Dendritic cell treated with granulocyte-macrophage colony-stimulating factor and Interleukin-4, amounts not matched to agents 40 ng/mL and 50 ng/mL, for 4 days (primary cell): ENCODE data around the gene HIF1AN.

Experiments used
- H3K27ac Mint-ChIP-seq: one replicate; pipeline ENCODE4 v1.8.0; 2022; ENCODE audit warnings: mild to moderate bottlenecking, mixed read lengths
- H3K27me3 Mint-ChIP-seq: one replicate; pipeline ENCODE4 v1.8.0; 2022; ENCODE audit warnings: mild to moderate bottlenecking, mixed read lengths
- H3K36me3 Mint-ChIP-seq: one replicate; pipeline ENCODE4 v1.8.0; 2022; ENCODE audit warnings: low read depth, mixed read lengths
- H3K4me1 Mint-ChIP-seq: one replicate; pipeline ENCODE4 v1.8.0; 2022; ENCODE audit warnings: low read depth, mixed read lengths
- H3K4me3 Mint-ChIP-seq: one replicate; pipeline ENCODE4 v1.8.0; 2022; ENCODE audit warnings: mild to moderate bottlenecking, moderate library complexity, mixed read lengths
- H3K9me3 Mint-ChIP-seq: one replicate; pipeline ENCODE4 v1.8.0; 2022; ENCODE audit warnings: mixed read lengths
- intact Hi-C: fragments of 100-400 bp; cut with micrococcal nuclease; formaldehyde crosslinking; loops from one replicate; pipeline ENCODE4 v1.15.0; 2022

Gene HIF1AN

GRCh38 chr10:100535715-100536353 lies at the start of gene HIF1AN:
Gene HIF1AN, plus strand, starts transcription at chr10:100535943. Its CDS starts 16 bp downstream, at chr10:100535959.
- H3K4me3 Mint-ChIP-seq = no peak within 1 kb of the TSS
- peaks cover 36% of the 10 kb centered on the region for H3K36me3 Mint-ChIP-seq
- no peak within 1 kb of the TSS for H3K27ac Mint-ChIP-seq
- no peaks in the 10 kb centered on the region for H3K4me1 Mint-ChIP-seq
- H3K9me3 Mint-ChIP-seq = no peaks in the 10 kb centered on the region
- H3K27me3 Mint-ChIP-seq = no peaks in the 10 kb centered on the region
- intact Hi-C loops = loop anchor here (10.0 kb wide), 1 partner anchor 379 kb away; the partner anchor contains the start of gene SLF2

- intact Hi-C loops = no loop called here
- no peak overlapping the region for H3K4me3 Mint-ChIP-seq
- H3K27ac Mint-ChIP-seq = no peak overlapping the region
- H3K27me3 Mint-ChIP-seq = peaks cover 17% of the 10 kb centered on the region
- H3K36me3 Mint-ChIP-seq = peaks cover 53% of the 10 kb centered on the region
- H3K4me1 Mint-ChIP-seq = peaks cover 29% of the 10 kb centered on the region
- no peaks in the 10 kb centered on the region for H3K9me3 Mint-ChIP-seq
Observed at GRCh38 chr10:100487529-100487928, 48.2 kb upstream of the HIF1AN start.

- peaks cover 2% of the 10 kb centered on the region for H3K27me3 Mint-ChIP-seq
- peaks cover 68% of the 10 kb centered on the region for H3K36me3 Mint-ChIP-seq
- no peak overlapping the region for H3K27ac Mint-ChIP-seq
- no peaks in the 10 kb centered on the region for H3K9me3 Mint-ChIP-seq
- H3K4me1 Mint-ChIP-seq = peaks cover 16% of the 10 kb centered on the region
- no peak overlapping the region for H3K4me3 Mint-ChIP-seq
- intact Hi-C loops = no loop called here
Observed at GRCh38 chr10:100489396-100489795, 46.3 kb upstream of the HIF1AN start.

GRCh38 chr10:100490531-100490930 lies 45.2 kb upstream of the HIF1AN start:
- Mint-ChIP-seq H3K27me3 (no peaks in the 10 kb centered on the region), H3K9me3 (no peaks in the 10 kb centered on the region), H3K36me3 (peaks cover 76% of the 10 kb centered on the region), H3K4me3 (no peak overlapping the region), H3K27ac (no peak overlapping the region), H3K4me1 (peaks cover 16% of the 10 kb centered on the region)
- intact Hi-C loops = no loop called here

- intact Hi-C loops = no loop called here
- no peak overlapping the region for H3K27ac Mint-ChIP-seq
- no peaks in the 10 kb centered on the region for H3K9me3 Mint-ChIP-seq
- H3K27me3 Mint-ChIP-seq = no peaks in the 10 kb centered on the region
- H3K4me1 Mint-ChIP-seq = no peaks in the 10 kb centered on the region
- peaks cover 87% of the 10 kb centered on the region for H3K36me3 Mint-ChIP-seq
- no peak overlapping the region for H3K4me3 Mint-ChIP-seq
Observed at GRCh38 chr10:100496567-100496966, 39.2 kb upstream of the HIF1AN start.

- Mint-ChIP-seq H3K4me1 (no peaks in the 10 kb centered on the region), H3K9me3 (no peaks in the 10 kb centered on the region), H3K4me3 (no peak overlapping the region), H3K36me3 (peaks cover 100% of the 10 kb centered on the region), H3K27me3 (no peaks in the 10 kb centered on the region), H3K27ac (no peak overlapping the region)
- intact Hi-C loops = no loop called here
Observed at GRCh38 chr10:100498059-100498458, 37.7 kb upstream of the HIF1AN start.

GRCh38 chr10:100501423-100501822 lies 34.3 kb upstream of the HIF1AN start:
- H3K4me3 Mint-ChIP-seq = no peak overlapping the region
- no peaks in the 10 kb centered on the region for H3K9me3 Mint-ChIP-seq
- H3K4me1 Mint-ChIP-seq = no peaks in the 10 kb centered on the region
- intact Hi-C loops = no loop called here
- no peak overlapping the region for H3K27ac Mint-ChIP-seq
- H3K27me3 Mint-ChIP-seq = no peaks in the 10 kb centered on the region
- peaks cover 93% of the 10 kb centered on the region for H3K36me3 Mint-ChIP-seq

- H3K36me3 Mint-ChIP-seq = peaks cover 93% of the 10 kb centered on the region
- intact Hi-C loops = no loop called here
- no peaks in the 10 kb centered on the region for H3K9me3 Mint-ChIP-seq
- no peaks in the 10 kb centered on the region for H3K4me1 Mint-ChIP-seq
- H3K27me3 Mint-ChIP-seq = no peaks in the 10 kb centered on the region
- H3K4me3 Mint-ChIP-seq = no peak overlapping the region
- no peak overlapping the region for H3K27ac Mint-ChIP-seq
Observed at GRCh38 chr10:100502926-100503494, 32.7 kb upstream of the HIF1AN start.

GRCh38 chr10:100504096-100504495 lies 31.6 kb upstream of the HIF1AN start:
- no peaks in the 10 kb centered on the region for H3K4me1 Mint-ChIP-seq
- intact Hi-C loops = no loop called here
- no peak overlapping the region for H3K27ac Mint-ChIP-seq

GRCh38 chr10:100505164-100505563 lies 30.6 kb upstream of the HIF1AN start:
- H3K4me3 Mint-ChIP-seq = no peak overlapping the region
- no peak overlapping the region for H3K27ac Mint-ChIP-seq
- no peaks in the 10 kb centered on the region for H3K9me3 Mint-ChIP-seq
- H3K27me3 Mint-ChIP-seq = no peaks in the 10 kb centered on the region
- no peaks in the 10 kb centered on the region for H3K4me1 Mint-ChIP-seq
- peaks cover 85% of the 10 kb centered on the region for H3K36me3 Mint-ChIP-seq
- intact Hi-C loops = no loop called here

More at GRCh38 chr10:100504096-100504495, 31.6 kb upstream of the HIF1AN start:
- Mint-ChIP-seq H3K4me3 (no peak overlapping the region), H3K9me3 (no peaks in the 10 kb centered on the region), H3K27me3 (no peaks in the 10 kb centered on the region), H3K36me3 (peaks cover 93% of the 10 kb centered on the region)

GRCh38 chr10:100506596-100507356 lies 29.0 kb upstream of the HIF1AN start:
- H3K4me1 Mint-ChIP-seq = peaks cover 9% of the 10 kb centered on the region
- intact Hi-C loops = no loop called here
- H3K4me3 Mint-ChIP-seq = no peak overlapping the region
- no peaks in the 10 kb centered on the region for H3K27me3 Mint-ChIP-seq
- peaks cover 77% of the 10 kb centered on the region for H3K36me3 Mint-ChIP-seq
- no peak overlapping the region for H3K27ac Mint-ChIP-seq
- no peaks in the 10 kb centered on the region for H3K9me3 Mint-ChIP-seq

- Mint-ChIP-seq H3K36me3 (peaks cover 71% of the 10 kb centered on the region), H3K27ac (no peak overlapping the region), H3K27me3 (no peaks in the 10 kb centered on the region), H3K4me3 (no peak overlapping the region), H3K4me1 (peaks cover 9% of the 10 kb centered on the region), H3K9me3 (no peaks in the 10 kb centered on the region)
- intact Hi-C loops = no loop called here
Observed at GRCh38 chr10:100507357-100507732, 28.4 kb upstream of the HIF1AN start.

GRCh38 chr10:100508266-100508665 lies 27.5 kb upstream of the HIF1AN start:
- Mint-ChIP-seq H3K4me1 (peaks cover 9% of the 10 kb centered on the region), H3K27ac (no peak overlapping the region), H3K36me3 (peaks cover 62% of the 10 kb centered on the region), H3K9me3 (no peaks in the 10 kb centered on the region), H3K27me3 (no peaks in the 10 kb centered on the region), H3K4me3 (no peak overlapping the region)
- intact Hi-C loops = loop anchor here (1.0 to 2.0 kb wide), 2 partner anchors 74 to 169 kb away; no protein-coding TSS in a partner anchor

- H3K27me3 Mint-ChIP-seq = no peaks in the 10 kb centered on the region
- no peaks in the 10 kb centered on the region for H3K9me3 Mint-ChIP-seq
- H3K4me3 Mint-ChIP-seq = no peak overlapping the region
- H3K4me1 Mint-ChIP-seq = peaks cover 9% of the 10 kb centered on the region
- H3K36me3 Mint-ChIP-seq = peaks cover 62% of the 10 kb centered on the region
- intact Hi-C loops = loop anchor here (1.0 to 2.0 kb wide), 2 partner anchors 74 to 170 kb away; no protein-coding TSS in a partner anchor
- H3K27ac Mint-ChIP-seq = no peak overlapping the region
Observed at GRCh38 chr10:100508691-100509150, 27.0 kb upstream of the HIF1AN start.
